Measurements from ENCODE around the gene DNAH2. TPM values are rescaled to one million over a fixed set of nuclear protein-coding genes. Genes with fewer than 3 reads are reported as not detected.

DNAH2 gene
- total RNA-seq, 1 experiment from 2014 or later = 0.15 TPM

DNA sequence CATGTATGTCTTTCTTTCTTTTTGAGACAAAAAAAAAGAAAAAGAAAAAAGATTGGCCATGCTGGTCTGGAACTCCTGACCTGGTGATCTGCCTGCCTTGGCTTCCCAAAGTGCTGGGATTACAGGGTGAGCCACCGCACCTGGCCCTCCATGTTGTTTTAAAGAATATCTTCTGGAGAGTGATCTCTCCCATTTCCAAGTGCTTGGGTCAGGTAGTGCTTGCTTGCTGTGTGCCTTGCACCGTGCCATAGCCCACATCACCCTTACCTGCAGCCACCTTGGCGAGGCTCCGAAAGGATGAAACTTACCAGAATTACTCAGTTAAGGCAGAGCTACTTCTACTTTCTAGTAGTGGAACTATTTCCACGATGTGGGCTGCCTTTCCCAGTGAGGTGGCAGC, 97.4 kb downstream of the DNAH2 start:
- TF ChIP-seq, protein P1, sequence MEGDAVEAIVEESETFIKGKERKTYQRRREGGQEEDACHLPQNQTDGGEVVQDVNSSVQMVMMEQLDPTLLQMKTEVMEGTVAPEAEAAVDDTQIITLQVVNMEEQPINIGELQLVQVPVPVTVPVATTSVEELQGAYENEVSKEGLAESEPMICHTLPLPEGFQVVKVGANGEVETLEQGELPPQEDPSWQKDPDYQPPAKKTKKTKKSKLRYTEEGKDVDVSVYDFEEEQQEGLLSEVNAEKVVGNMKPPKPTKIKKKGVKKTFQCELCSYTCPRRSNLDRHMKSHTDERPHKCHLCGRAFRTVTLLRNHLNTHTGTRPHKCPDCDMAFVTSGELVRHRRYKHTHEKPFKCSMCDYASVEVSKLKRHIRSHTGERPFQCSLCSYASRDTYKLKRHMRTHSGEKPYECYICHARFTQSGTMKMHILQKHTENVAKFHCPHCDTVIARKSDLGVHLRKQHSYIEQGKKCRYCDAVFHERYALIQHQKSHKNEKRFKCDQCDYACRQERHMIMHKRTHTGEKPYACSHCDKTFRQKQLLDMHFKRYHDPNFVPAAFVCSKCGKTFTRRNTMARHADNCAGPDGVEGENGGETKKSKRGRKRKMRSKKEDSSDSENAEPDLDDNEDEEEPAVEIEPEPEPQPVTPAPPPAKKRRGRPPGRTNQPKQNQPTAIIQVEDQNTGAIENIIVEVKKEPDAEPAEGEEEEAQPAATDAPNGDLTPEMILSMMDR (conservative IDR thresholded peaks at IDR 0.05) = no peak
- no peak overlapping the region for H4K91ac ChIP-seq (ENCODE audit: insufficient read length, low read depth, low read length)
- no peaks in the 10 kb centered on the region for H3K4me1 ChIP-seq (ENCODE audit: insufficient read depth, low read length)
- no peak overlapping the region for H3K23ac ChIP-seq (ENCODE audit: insufficient read length, low read depth, low read length)
- no peak overlapping the region for H3K56ac ChIP-seq (ENCODE audit: insufficient read length, low read depth, low read length)
- no peak overlapping the region for H2BK12ac ChIP-seq (ENCODE audit: insufficient read length, low read depth, low read length)
- H3K9me3 ChIP-seq (ENCODE audit: control insufficient read depth, low read depth, low read length) = no peaks in the 10 kb centered on the region
- H4K8ac ChIP-seq (replicated peaks; ENCODE audit: insufficient read length, low read depth, low read length) = no peak overlapping the region
- H4K20me1 ChIP-seq (ENCODE audit: control insufficient read depth, insufficient read depth, insufficient read length) = no peaks in the 10 kb centered on the region
- DNase-seq = no peak
- H3K18ac ChIP-seq (ENCODE audit: insufficient read length, low read depth, low read length) = no peak overlapping the region
- H3K27ac Mint-ChIP-seq = no peak overlapping the region
- H3K4me3 Mint-ChIP-seq = no peak overlapping the region
- H2BK120ac ChIP-seq (ENCODE audit: low read depth, low read length, poor library complexity, severe bottlenecking) = no peak overlapping the region
- H3K23me2 ChIP-seq (ENCODE audit: insufficient read length, low read depth, low read length, poor library complexity, severe bottlenecking) = no peaks in the 10 kb centered on the region
- H2AK5ac ChIP-seq (ENCODE audit: insufficient read length, low read length) = no peak overlapping the region
- no peak overlapping the region for H3T11ph ChIP-seq (ENCODE audit: low read length)
- H3K36me3 Mint-ChIP-seq (ENCODE audit: insufficient read depth in 1 of 3, low read depth in 3 of 3) = no peaks in the 10 kb centered on the region
- H2BK15ac ChIP-seq (ENCODE audit: low read depth, low read length) = no peak overlapping the region
- H3K27me3 Mint-ChIP-seq (ENCODE audit: low read depth) = peaks cover 21% of the 10 kb centered on the region
- H3K27me3 ChIP-seq (ENCODE audit: insufficient read depth, low read length) = no peaks in the 10 kb centered on the region; the same call in 1 of the 2 replicates
- H4K5ac ChIP-seq (ENCODE audit: insufficient read length, low read depth, low read length) = no peak overlapping the region
- no peak overlapping the region for H3K27ac ChIP-seq (ENCODE audit: insufficient read length, low read depth, low read length)
- H3K9ac ChIP-seq (ENCODE audit: extremely low read depth, insufficient read length, low read length) = no peak overlapping the region
- H3K4me2 ChIP-seq (ENCODE audit: insufficient read depth, insufficient read length, low read length) = no peak overlapping the region
- H3K9me3 Mint-ChIP-seq = no peaks in the 10 kb centered on the region
- H2BK20ac ChIP-seq (ENCODE audit: low read depth, low read length, poor library complexity, severe bottlenecking) = no peak overlapping the region
- WGBS (ENCODE audit: extremely low coverage, insufficient read length, low lambda C conversion rate) = no CpG with 5 or more reads among the region's 5 CpGs
- H2AFZ ChIP-seq (ENCODE audit: low read length) = no peak overlapping the region
- H3K79me1 ChIP-seq (ENCODE audit: insufficient read depth, low read depth, low read length, poor library complexity, severe bottlenecking) = no peaks in the 10 kb centered on the region
- H3K79me2 ChIP-seq (ENCODE audit: insufficient read depth, low read length) = no peaks in the 10 kb centered on the region
- H3K4me1 Mint-ChIP-seq = peaks cover 0 to 4% of the 10 kb centered on the region in 2 experiments; a peak in 2 of 4 replicates
- H3K14ac ChIP-seq (ENCODE audit: insufficient read depth, low read length) = no peak overlapping the region
- H3K4ac ChIP-seq (ENCODE audit: low read depth, low read length) = no peak overlapping the region
- no peak overlapping the region for H2BK5ac ChIP-seq (ENCODE audit: insufficient read length, low read length)
